Upper lobe of right lung (tissue), 1 donor: ENCODE measurements around the gene IFI44. TPM values are rescaled to one million over a fixed set of nuclear protein-coding genes. Genes with fewer than 3 reads are reported as not detected.
A peak's percentile ranks its signal among the peaks of the same experiment; 100 is the strongest.

Source experiments
- ATAC-seq: fragments of 200-7000 bp; cut with Tn5 transposase; one replicate; pipeline ENCODE4 v1.9.1; 2020; ENCODE audit warnings: mild to moderate bottlenecking, moderate library complexity
- DNase-seq: peaks from one replicate; pipeline ENCODE4 v3.0.0-alpha.2; 2020
- H3K27ac ChIP-seq: fragments of 200-600 bp; one replicate; pipeline ENCODE4 v1.8.0; 2022
- H3K27me3 ChIP-seq: fragments of 200-600 bp; one replicate; pipeline ENCODE4 v1.8.0; 2022; ENCODE audit warnings: mild to moderate bottlenecking
- H3K36me3 ChIP-seq: fragments of 200-600 bp; one replicate; pipeline ENCODE4 v1.8.0; 2022
- H3K4me1 ChIP-seq: fragments of 200-600 bp; one replicate; pipeline ENCODE4 v1.8.0; 2022
- H3K4me3 ChIP-seq: fragments of 200-600 bp; one replicate; pipeline ENCODE4 v1.8.0; 2022; ENCODE audit warnings: mild to moderate bottlenecking
- H3K9me3 ChIP-seq: fragments of 200-600 bp; one replicate; pipeline ENCODE4 v1.8.0; 2022
- intact Hi-C: fragments of 100-400 bp; cut with DNase I; formaldehyde crosslinking; loops from one replicate; pipeline ENCODE4 v1.11.0; 2022
- total RNA-seq: library from RNA; stranded (reverse); fragmentation: NEBNext Ultra II Directional; extraction: Animal tissue kit (Norgen Biotek cat#: 25700); gene quantifications from one replicate; pipeline ENCODE4 v1.2.1, GENCODE V29; 2021
- TF ChIP-seq, protein P1 (sequence below): fragments of 200-600 bp; IDR thresholded peaks from one replicate; pipeline ENCODE4 v1.8.0; 2022; ENCODE audit warnings: antibody characterized with exemption
- donor health status: DM: no; HTN: yes; CAD: no; lungs with severe emphysema.

IFI44 gene
- total RNA-seq, 1 donor from 2014 or later, result 63.2 TPM

DNA sequence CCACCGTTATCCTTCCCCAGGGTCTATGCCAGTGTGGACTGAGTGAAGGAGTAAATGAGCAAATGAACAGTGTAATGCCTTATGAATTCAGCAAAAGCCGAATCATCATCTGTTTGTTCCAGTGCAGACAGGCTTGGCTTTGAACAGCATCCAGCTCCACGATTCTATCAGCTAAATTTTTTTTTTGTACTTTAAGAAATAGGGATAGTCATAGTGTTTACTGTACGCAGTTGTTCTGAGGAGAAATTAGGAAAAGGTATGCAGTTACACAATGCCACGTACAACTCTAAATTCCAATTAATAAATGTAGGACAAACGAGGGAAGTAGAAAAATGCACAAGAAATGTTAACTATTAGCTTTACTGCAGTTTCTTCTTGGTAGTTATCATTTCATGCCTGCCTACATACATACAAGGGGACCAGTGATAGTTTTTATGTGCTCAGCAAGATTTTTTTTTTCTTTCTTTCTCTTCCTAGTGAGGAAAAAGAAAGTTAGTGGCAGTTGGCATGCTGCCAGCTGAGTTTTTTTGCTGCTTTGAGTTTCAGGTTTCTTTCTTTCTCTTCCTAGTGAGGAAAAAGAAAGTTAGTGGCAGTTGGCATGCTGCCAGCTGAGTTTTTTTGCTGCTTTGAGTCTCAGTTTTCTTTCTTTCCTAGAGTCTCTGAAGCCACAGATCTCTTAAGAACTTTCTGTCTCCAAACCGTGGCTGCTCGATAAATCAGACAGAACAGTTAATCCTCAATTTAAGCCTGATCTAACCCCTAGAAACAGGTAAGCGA is 29.6 kb upstream of the IFI44 start, which contains the start of gene IFI44L:
IFI44L (plus strand) TSS at position 646 of the 777 bp plus-strand sequence. CDS start 7,468 bp downstream, outside the sequence.
- intact Hi-C loops, result loop anchor here (10.0 kb wide), 1 partner anchor 55 kb away; no protein-coding TSS in a partner anchor
- Histone ChIP-seq H3K27me3 (no peaks in the 10 kb centered on the region), H3K36me3 (no peaks in the 10 kb centered on the region), H3K4me1 (peaks cover 9% of the 10 kb centered on the region), H3K27ac (peak within 1 kb of the TSS; percentile 81), H3K9me3 (no peaks in the 10 kb centered on the region), H3K4me3 (peak within 1 kb of the TSS; percentile 43)
- no peak for DNase-seq
- TF ChIP-seq, protein P1, sequence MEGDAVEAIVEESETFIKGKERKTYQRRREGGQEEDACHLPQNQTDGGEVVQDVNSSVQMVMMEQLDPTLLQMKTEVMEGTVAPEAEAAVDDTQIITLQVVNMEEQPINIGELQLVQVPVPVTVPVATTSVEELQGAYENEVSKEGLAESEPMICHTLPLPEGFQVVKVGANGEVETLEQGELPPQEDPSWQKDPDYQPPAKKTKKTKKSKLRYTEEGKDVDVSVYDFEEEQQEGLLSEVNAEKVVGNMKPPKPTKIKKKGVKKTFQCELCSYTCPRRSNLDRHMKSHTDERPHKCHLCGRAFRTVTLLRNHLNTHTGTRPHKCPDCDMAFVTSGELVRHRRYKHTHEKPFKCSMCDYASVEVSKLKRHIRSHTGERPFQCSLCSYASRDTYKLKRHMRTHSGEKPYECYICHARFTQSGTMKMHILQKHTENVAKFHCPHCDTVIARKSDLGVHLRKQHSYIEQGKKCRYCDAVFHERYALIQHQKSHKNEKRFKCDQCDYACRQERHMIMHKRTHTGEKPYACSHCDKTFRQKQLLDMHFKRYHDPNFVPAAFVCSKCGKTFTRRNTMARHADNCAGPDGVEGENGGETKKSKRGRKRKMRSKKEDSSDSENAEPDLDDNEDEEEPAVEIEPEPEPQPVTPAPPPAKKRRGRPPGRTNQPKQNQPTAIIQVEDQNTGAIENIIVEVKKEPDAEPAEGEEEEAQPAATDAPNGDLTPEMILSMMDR, result no peak
- ATAC-seq, result peak; percentile 12

DNA sequence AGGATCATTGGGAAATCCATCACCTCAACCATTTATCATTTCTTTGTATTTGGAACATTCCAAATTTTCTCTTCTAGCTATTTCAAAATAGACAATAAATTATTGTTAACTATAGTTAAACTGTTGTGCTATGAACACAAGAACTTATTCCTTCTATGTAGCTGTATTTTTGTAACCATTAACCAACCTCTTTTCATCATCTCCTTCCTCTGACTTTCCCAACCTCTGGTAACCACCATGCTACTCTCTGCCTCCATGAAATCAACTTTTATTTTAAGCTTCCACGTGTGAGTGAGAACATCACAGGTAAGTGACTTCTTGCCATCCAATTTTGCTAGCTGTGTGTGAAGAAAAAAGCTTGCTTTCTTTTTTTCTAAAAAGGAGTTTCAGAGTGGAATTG is 29.0 kb upstream of the IFI44 start:
- Histone ChIP-seq H3K9me3 (no peaks in the 10 kb centered on the region), H3K27ac (peak overlapping the region; percentile 81), H3K36me3 (no peaks in the 10 kb centered on the region), H3K4me3 (peak overlapping the region; percentile 43), H3K27me3 (no peaks in the 10 kb centered on the region), H3K4me1 (peaks cover 9% of the 10 kb centered on the region)
- TF ChIP-seq, protein P1, result no peak
- no peak for ATAC-seq
- no peak for DNase-seq
- intact Hi-C loops, result no loop called here

DNA sequence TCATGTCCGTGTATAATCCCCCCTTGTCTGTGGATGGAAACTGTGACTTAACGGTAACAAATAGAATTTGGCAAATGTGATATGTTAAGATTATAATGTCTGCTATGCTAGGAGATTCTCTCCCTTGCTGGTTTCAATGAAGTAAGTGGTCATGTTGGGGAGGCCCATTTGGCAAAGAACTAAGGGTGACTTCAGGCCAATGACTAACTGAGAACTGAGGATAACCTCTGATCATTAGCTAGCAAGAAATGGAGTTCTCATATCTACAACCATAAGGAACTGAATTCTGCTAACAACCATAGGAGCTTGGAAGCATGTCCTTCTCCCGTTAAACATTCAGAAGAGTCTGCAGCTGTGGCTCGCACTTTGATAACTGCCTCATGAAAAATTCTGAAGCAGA is 27.1 kb upstream of the IFI44 start:
- TF ChIP-seq, protein P1, result no peak
- DNase-seq (no peak), ATAC-seq (no peak)
- intact Hi-C loops, result no loop called here
- Histone ChIP-seq H3K27ac (no peak overlapping the region), H3K27me3 (no peaks in the 10 kb centered on the region), H3K36me3 (no peaks in the 10 kb centered on the region), H3K4me1 (peaks cover 9% of the 10 kb centered on the region), H3K4me3 (no peak overlapping the region), H3K9me3 (no peaks in the 10 kb centered on the region)

DNA sequence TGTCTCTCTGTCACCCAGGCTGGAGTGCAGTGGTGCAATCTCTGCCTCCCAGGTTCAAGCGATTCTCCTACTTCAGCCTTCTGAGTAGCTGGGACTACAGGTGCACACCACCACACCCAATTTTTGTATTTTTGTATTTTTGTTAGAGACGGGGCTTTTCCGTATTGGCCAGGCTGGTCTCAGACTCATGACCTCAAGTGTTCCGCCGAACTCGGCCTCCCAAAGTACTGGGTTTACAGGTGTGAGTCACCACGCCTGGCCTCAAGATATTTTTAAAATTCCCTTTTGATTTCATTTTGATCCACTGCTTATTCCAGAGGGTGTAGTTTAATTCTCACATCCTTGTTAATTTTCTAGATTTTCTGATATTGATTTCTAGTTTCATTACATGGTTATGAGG is 25.6 kb upstream of the IFI44 start:
- Histone ChIP-seq H3K36me3 (no peaks in the 10 kb centered on the region), H3K27ac (no peak overlapping the region), H3K4me3 (no peak overlapping the region), H3K27me3 (no peaks in the 10 kb centered on the region), H3K9me3 (no peaks in the 10 kb centered on the region), H3K4me1 (peaks cover 9% of the 10 kb centered on the region)
- intact Hi-C loops, result no loop called here
- no peak for ATAC-seq
- DNase-seq, result no peak
- TF ChIP-seq, protein P1, result no peak

DNA sequence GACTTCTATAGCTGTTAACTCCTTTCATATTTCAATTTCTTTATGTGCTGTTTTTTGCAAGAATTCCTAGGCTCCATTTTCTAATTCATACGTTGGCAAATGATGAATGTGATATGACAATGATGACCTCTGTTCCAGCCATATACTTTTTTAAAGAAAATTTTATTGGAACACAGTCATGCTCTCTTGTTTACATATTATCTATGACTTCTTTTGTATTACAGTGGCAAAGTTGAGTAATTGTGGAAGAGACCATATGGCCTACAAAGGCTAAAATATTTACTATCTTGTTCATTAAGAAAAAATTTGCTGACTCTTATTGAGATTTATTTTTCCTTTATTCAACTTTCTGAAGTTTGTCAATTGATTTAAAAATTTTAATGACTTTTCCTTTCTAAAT is 22.3 kb upstream of the IFI44 start:
- TF ChIP-seq, protein P1, result no peak
- Histone ChIP-seq H3K4me1 (no peaks in the 10 kb centered on the region), H3K9me3 (no peaks in the 10 kb centered on the region), H3K36me3 (no peaks in the 10 kb centered on the region), H3K27me3 (no peaks in the 10 kb centered on the region), H3K27ac (no peak overlapping the region), H3K4me3 (no peak overlapping the region)
- no peak for DNase-seq
- intact Hi-C loops, result no loop called here
- ATAC-seq, result no peak
